Osteoblast (primary cell): ENCODE measurements around the gene RIPOR2. TPM values are rescaled to one million over a fixed set of nuclear protein-coding genes. Genes with fewer than 3 reads are reported as not detected.
A peak's percentile ranks its signal among the peaks of the same experiment; 100 is the strongest.
"Not testable (repeated sequence)": the region's sequence is repeated elsewhere in the genome, so short reads cannot be mapped to it uniquely, and the experiment has no call there.

Experiments used
- DNase-seq: peaks from one replicate; pipeline ENCODE4 v3.0.0; 2011; ENCODE audit warnings: low spot score, mixed read lengths; ENCODE audit not compliant: insufficient read length; ENCODE audit errors: missing footprints
- H2AFZ ChIP-seq: 2 replicates; pipeline ENCODE4 v1.6.0; 2011; ENCODE audit warnings: mild to moderate bottlenecking, low read length
- H3K27ac ChIP-seq: 2 replicates; pipeline ENCODE4 v1.5.1; 2011; ENCODE audit warnings: mild to moderate bottlenecking, low read depth, low read length, moderate library complexity
- H3K27me3 ChIP-seq: 2 replicates; pipeline ENCODE4 v1.6.0; 2012; ENCODE audit warnings: mild to moderate bottlenecking, control low read depth, inconsistent platforms, low read length, moderate library complexity; ENCODE audit not compliant: insufficient read depth
- H3K36me3 ChIP-seq: 2 replicates; pipeline ENCODE4 v1.5.1; 2011; ENCODE audit warnings: mild to moderate bottlenecking, low read length, control low read depth, moderate library complexity; ENCODE audit not compliant: insufficient read depth
- H3K4me1 ChIP-seq: 2 replicates; pipeline ENCODE4 v1.5.1; 2011; ENCODE audit warnings: mild to moderate bottlenecking, low read length, control low read depth, moderate library complexity; ENCODE audit not compliant: insufficient read depth
- H3K4me2 ChIP-seq: 2 replicates; pipeline ENCODE4 v1.6.0; 2011; ENCODE audit warnings: mild to moderate bottlenecking, low read length; ENCODE audit not compliant: insufficient read depth
- H3K4me3 ChIP-seq: fragments of 200-600 bp; sonication (generic); 3 replicates; pipeline ENCODE4 v1.5.1; 2012; ENCODE audit warnings: mild to moderate bottlenecking, low read length, inconsistent platforms; ENCODE audit not compliant: insufficient read depth
- H3K79me2 ChIP-seq: 2 replicates; pipeline ENCODE4 v1.6.0; 2012; ENCODE audit warnings: mild to moderate bottlenecking, low read length, control low read depth, inconsistent platforms; ENCODE audit not compliant: insufficient read depth
- H3K9me3 ChIP-seq: 2 replicates; pipeline ENCODE4 v1.5.1; 2011; ENCODE audit warnings: low read depth, low read length, control low read depth
- H4K20me1 ChIP-seq: 2 replicates; pipeline ENCODE4 v1.6.0; 2012; ENCODE audit warnings: mild to moderate bottlenecking, low read length, control low read depth; ENCODE audit not compliant: insufficient read depth
- total RNA-seq: library from RNA; depleted of rRNA; stranded (reverse); fragments of >200 nt; gene quantifications from 2 replicates; pipeline ENCODE4 v1.2.3, GENCODE V29; 2012
- TF ChIP-seq, protein P1 (sequence below): IDR thresholded peaks from 2 replicates; pipeline ENCODE4 v1.5.1; 2011; ENCODE audit warnings: mild to moderate bottlenecking, low read depth, low read length, moderate library complexity; ENCODE audit errors: extremely low read depth

Gene RIPOR2
- total RNA-seq, 1 donor, result 1.4 TPM

- no peak for DNase-seq
- Histone ChIP-seq H4K20me1 (no peaks in the 10 kb centered on the region), H3K36me3 (no peaks in the 10 kb centered on the region), H3K4me3 (no peak overlapping the region), H3K27ac (no peak overlapping the region), H3K27me3 (peaks cover 38% of the 10 kb centered on the region), H3K79me2 (no peaks in the 10 kb centered on the region), H3K9me3 (no peaks in the 10 kb centered on the region), H2AFZ (no peak overlapping the region), H3K4me2 (no peak overlapping the region), H3K4me1 (peaks cover 3% of the 10 kb centered on the region)
- TF ChIP-seq, protein P1, sequence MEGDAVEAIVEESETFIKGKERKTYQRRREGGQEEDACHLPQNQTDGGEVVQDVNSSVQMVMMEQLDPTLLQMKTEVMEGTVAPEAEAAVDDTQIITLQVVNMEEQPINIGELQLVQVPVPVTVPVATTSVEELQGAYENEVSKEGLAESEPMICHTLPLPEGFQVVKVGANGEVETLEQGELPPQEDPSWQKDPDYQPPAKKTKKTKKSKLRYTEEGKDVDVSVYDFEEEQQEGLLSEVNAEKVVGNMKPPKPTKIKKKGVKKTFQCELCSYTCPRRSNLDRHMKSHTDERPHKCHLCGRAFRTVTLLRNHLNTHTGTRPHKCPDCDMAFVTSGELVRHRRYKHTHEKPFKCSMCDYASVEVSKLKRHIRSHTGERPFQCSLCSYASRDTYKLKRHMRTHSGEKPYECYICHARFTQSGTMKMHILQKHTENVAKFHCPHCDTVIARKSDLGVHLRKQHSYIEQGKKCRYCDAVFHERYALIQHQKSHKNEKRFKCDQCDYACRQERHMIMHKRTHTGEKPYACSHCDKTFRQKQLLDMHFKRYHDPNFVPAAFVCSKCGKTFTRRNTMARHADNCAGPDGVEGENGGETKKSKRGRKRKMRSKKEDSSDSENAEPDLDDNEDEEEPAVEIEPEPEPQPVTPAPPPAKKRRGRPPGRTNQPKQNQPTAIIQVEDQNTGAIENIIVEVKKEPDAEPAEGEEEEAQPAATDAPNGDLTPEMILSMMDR, result no peak
These were observed 19.3 kb downstream of the RIPOR2 start for GRCh38 chr6:24916496-24916895.

DNA sequence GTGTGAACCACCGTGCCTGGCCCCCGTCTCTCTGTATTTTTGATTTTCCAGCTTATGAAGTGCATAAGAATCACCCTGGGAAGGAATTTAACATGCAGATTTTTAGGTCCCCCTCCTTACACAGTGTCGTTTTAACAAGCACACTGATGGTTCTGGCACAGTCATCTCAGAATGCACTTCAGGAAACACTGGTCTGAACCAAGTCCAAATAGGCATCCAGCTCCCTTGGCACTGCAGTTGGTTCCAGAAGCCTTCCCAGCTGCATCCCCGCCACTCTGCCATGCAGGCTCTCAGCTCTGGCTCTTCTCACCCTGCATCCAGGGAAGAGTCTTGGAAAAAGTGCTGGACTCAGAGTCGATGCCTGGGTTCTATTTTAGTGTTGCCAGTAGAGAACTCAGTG is 20.1 kb downstream of the RIPOR2 start:
- TF ChIP-seq, protein P1, result no peak

GRCh38 chr6:24914082-24914481 is 21.7 kb downstream of the RIPOR2 start:
- DNase-seq, H3K79me2 ChIP-seq, H3K27ac ChIP-seq, H3K4me2 ChIP-seq, H4K20me1 ChIP-seq, H3K9me3 ChIP-seq, H3K4me3 ChIP-seq, H3K36me3 ChIP-seq, H2AFZ ChIP-seq: not testable (repeated sequence)
- Histone ChIP-seq H3K4me1 (peaks cover 14% of the 10 kb centered on the region), H3K27me3 (peaks cover 46% of the 10 kb centered on the region)

More for the DNA sequence above, 20.1 kb downstream of the RIPOR2 start:
- H3K9me3 ChIP-seq, result no peaks in the 10 kb centered on the region
- H3K79me2 ChIP-seq, result no peaks in the 10 kb centered on the region
- DNase-seq, result no peak
- no peak overlapping the region for H3K4me3 ChIP-seq
- no peak overlapping the region for H2AFZ ChIP-seq
- peaks cover 42% of the 10 kb centered on the region for H3K27me3 ChIP-seq
- H3K4me1 ChIP-seq, result peaks cover 6% of the 10 kb centered on the region
- H3K36me3 ChIP-seq, result no peaks in the 10 kb centered on the region
- no peaks in the 10 kb centered on the region for H4K20me1 ChIP-seq
- no peak overlapping the region for H3K4me2 ChIP-seq
- H3K27ac ChIP-seq, result no peak overlapping the region

- TF ChIP-seq, protein P1, result no peak
- Histone ChIP-seq H3K27ac (no peak overlapping the region), H3K9me3 (no peaks in the 10 kb centered on the region)
These were observed 23.9 kb downstream of the RIPOR2 start for GRCh38 chr6:24911796-24912382.

More at GRCh38 chr6:24911796-24912382, 23.9 kb downstream of the RIPOR2 start:
- Histone ChIP-seq H3K27me3 (peaks cover 46% of the 10 kb centered on the region), H3K4me1 (peaks cover 23% of the 10 kb centered on the region), H4K20me1 (no peaks in the 10 kb centered on the region), H3K4me3 (peak overlapping the region; percentile 76), H3K4me2 (peak overlapping the region; percentile 90), H2AFZ (no peak overlapping the region), H3K36me3 (no peaks in the 10 kb centered on the region), H3K79me2 (no peaks in the 10 kb centered on the region)
- no peak for DNase-seq
